A673 (cell line): Measurements from ENCODE around the gene PAK1IP1. TPM values are rescaled to one million over a fixed set of nuclear protein-coding genes. Genes with fewer than 3 reads are reported as not detected.
"Not testable (repeated sequence)": the region's sequence is repeated elsewhere in the genome, so short reads cannot be mapped to it uniquely, and the experiment has no call there.

Experiments used
- BruUV-seq: library from RNA; stranded (reverse); fragments of 400-500 nt; replicated peaks from 2 replicates; lab custom pipeline; 2021; lab: Mats Ljungman, UMichigan
- CTCF ChIA-PET: fragments of 300-600 bp; sonication (Branson Sonifier 250); formaldehyde crosslinking; loops from one replicate; lab custom pipeline; 2022; ENCODE audit warnings: antibody characterized with exemption; lab: Charles Lee
- POLR2A ChIA-PET: fragments of 300-600 bp; sonication (Branson Sonifier 250); formaldehyde crosslinking; loops from one replicate; lab custom pipeline; 2022; ENCODE audit warnings: antibody characterized with exemption; ENCODE audit not compliant: low non-redundant PET; lab: Charles Lee
- DNase-seq: peaks from one replicate; pipeline ENCODE4 v3.0.0-alpha.2; 2015; ENCODE audit warnings: low spot score
- H3K27ac ChIP-seq: fragments of 200-600 bp; sonication (generic); 2 replicates; pipeline ENCODE4 v1.5.1; 2016; ENCODE audit warnings: mixed run types, low read depth, mild to moderate bottlenecking, mixed read lengths, antibody characterized with exemption, low read length; ENCODE audit not compliant: poor library complexity, severe bottlenecking
- H3K27me3 ChIP-seq: fragments of 200-600 bp; sonication (generic); replicated peaks from 2 replicates; pipeline ENCODE4 v1.6.1; 2017; ENCODE audit warnings: mixed run types, low read depth, mild to moderate bottlenecking, mixed read lengths, antibody characterized with exemption, low read length; ENCODE audit not compliant: insufficient read depth, poor library complexity
- H3K36me3 ChIP-seq: fragments of 200-600 bp; sonication (generic); 2 replicates; pipeline ENCODE4 v1.6.1; 2016; ENCODE audit warnings: mixed run types, mild to moderate bottlenecking, mixed read lengths, antibody characterized with exemption, low read length; ENCODE audit not compliant: insufficient read depth, poor library complexity, severe bottlenecking
- H3K4me1 ChIP-seq: fragments of 200-600 bp; sonication (generic); 2 replicates; pipeline ENCODE4 v1.6.1; 2017; ENCODE audit warnings: mixed run types, mild to moderate bottlenecking, mixed read lengths, antibody characterized with exemption, low read length; ENCODE audit not compliant: insufficient read depth, poor library complexity, severe bottlenecking
- H3K4me3 ChIP-seq: fragments of 200-600 bp; sonication (generic); 2 replicates; pipeline ENCODE4 v1.5.1; 2016; ENCODE audit warnings: low read depth, mixed run types, mild to moderate bottlenecking, mixed read lengths, low read length; ENCODE audit not compliant: poor library complexity, severe bottlenecking
- H3K9me3 ChIP-seq: fragments of 200-600 bp; sonication (generic); 2 replicates; pipeline ENCODE4 v1.6.1; 2016; ENCODE audit warnings: mixed run types, low read depth, mild to moderate bottlenecking, mixed read lengths, antibody characterized with exemption, low read length; ENCODE audit not compliant: poor library complexity, severe bottlenecking
- EZH2 ChIP-seq: fragments of 200-600 bp; sonication (generic); IDR thresholded peaks from 2 replicates; pipeline ENCODE4 v1.6.1; 2017; ENCODE audit warnings: borderline replicate concordance, low read depth, mild to moderate bottlenecking, mixed read lengths, antibody characterized with exemption, low read length; ENCODE audit not compliant: poor library complexity, severe bottlenecking
- intact Hi-C: fragments of 100-400 bp; cut with micrococcal nuclease; formaldehyde crosslinking; loops from one replicate; pipeline ENCODE4 v1.10.0; 2022; ENCODE audit not compliant: unreplicated experiment
- total RNA-seq: library from RNA; stranded (reverse); gene quantifications from 2 replicates; pipeline ENCODE4 v1.2.3, GENCODE V29; 2021
- TF ChIP-seq, protein P1 (sequence below): fragments of 300-800, 200-600 bp; sonication (generic); conservative IDR thresholded peaks from 2 replicates; pipeline ENCODE4 v1.5.1; 2017; ENCODE audit warnings: low read depth, mild to moderate bottlenecking, antibody characterized with exemption, low read length, moderate library complexity, mixed read lengths

PAK1IP1 gene
- total RNA-seq, 1 experiment from 2014 or later: 41.6 TPM

DNA sequence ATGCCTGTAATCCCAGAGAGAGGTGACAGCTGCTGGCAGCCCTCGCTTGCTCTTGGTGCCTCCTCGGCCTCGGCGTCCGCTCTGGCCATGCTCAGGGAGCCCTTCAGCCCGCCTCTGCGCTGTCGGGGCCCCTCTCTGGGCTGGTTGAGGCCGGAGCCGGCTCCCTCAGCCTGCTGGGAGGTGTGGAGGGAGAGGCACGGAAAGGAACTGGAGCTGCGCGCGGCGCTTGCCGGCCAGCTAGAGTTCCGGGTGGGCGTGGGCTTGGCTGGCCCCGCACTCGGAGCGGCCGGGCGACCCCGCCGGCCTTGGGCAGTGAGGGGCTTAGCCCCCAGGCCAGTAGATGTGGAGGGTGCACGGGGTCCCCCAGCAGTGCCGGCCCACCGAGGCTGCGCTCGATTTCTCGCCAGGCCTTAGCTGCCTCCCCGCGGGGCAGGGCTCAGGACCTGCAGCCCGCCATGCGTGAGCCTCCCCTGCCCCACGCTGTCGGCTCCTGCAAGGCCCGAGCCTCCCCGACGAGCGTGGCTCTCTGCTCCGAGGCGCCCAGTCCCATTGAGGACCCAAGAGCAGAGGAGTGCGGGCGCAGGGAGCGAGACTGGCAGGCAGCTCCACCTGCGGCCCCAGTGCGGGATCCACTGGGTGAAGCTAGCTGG lies 34.9 kb upstream of the PAK1IP1 start:
- BruUV-seq: no TSS peak
- no peaks in the 10 kb centered on the region for H3K9me3 ChIP-seq
- intact Hi-C loops: no loop called here
- H3K27ac ChIP-seq: no peak overlapping the region
- DNase-seq: no peak
- H3K4me3 ChIP-seq: no peak overlapping the region
- H3K36me3 ChIP-seq: no peaks in the 10 kb centered on the region
- TF ChIP-seq EZH2: no peak
- TF ChIP-seq, protein P1, sequence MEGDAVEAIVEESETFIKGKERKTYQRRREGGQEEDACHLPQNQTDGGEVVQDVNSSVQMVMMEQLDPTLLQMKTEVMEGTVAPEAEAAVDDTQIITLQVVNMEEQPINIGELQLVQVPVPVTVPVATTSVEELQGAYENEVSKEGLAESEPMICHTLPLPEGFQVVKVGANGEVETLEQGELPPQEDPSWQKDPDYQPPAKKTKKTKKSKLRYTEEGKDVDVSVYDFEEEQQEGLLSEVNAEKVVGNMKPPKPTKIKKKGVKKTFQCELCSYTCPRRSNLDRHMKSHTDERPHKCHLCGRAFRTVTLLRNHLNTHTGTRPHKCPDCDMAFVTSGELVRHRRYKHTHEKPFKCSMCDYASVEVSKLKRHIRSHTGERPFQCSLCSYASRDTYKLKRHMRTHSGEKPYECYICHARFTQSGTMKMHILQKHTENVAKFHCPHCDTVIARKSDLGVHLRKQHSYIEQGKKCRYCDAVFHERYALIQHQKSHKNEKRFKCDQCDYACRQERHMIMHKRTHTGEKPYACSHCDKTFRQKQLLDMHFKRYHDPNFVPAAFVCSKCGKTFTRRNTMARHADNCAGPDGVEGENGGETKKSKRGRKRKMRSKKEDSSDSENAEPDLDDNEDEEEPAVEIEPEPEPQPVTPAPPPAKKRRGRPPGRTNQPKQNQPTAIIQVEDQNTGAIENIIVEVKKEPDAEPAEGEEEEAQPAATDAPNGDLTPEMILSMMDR: no peak
- peaks cover 14% of the 10 kb centered on the region for H3K27me3 ChIP-seq
- CTCF ChIA-PET: no interaction called here
- no peaks in the 10 kb centered on the region for H3K4me1 ChIP-seq
- POLR2A ChIA-PET: no interaction called here

DNA sequence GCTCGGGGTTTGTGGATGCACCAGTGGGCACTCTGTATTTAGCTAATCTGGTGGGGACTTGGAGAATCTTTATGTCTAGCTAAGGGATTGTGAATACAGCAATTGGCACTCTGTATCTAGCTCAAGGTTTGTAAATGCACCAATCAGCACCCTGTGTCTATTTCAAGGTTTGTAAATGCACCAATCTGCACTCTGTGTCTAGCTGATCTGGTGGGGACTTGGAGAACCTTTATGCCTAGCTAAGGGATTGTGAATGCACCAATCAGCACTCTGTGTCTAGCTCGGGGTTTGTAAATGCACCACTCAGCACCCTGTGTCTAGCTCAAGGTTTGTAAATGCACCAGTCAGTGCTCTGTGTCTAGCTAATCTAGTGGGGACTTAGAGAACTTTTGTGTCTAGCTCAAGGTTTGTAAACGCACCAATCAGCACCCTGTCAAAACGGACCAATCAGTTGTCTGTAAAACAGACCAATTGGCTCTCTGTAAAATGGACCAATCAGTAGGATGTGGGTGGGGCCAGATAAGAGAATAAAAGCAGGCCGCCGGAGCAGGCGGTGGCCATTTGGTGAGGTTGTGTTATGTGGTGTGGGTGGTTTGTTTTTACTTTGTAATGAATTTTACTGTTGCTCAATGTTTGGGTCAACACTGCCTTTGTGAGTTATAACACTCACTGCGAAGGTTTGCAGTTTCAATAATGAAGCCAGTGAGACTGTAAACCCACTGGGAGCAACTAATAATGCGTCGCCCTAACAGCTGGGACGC lies 34.2 kb upstream of the PAK1IP1 start:
- POLR2A ChIA-PET, BruUV-seq: not testable (repeated sequence)
- CTCF ChIA-PET: interaction anchor here (0.6 kb wide), 1 partner anchor 297 kb away, joined by 3 read pairs; no protein-coding TSS in a partner anchor

DNA sequence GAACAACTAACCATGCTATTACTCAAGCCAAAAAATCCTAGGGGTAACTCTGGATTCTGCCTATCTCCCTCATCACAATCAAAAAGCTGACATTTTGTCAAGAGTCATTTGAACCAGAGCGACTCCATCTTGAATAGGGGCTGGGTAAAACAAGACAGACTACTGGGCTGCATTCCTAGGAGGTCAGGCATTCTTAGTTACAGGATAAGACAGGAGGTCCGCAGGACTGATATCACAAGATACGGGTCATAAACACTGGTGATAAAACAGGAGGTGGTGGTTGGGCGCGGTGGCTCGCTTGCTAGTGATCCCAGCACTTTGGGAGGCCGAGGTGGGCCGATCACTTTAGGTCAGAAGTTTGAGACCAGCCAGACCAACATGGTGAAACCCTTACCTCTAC lies 32.6 kb upstream of the PAK1IP1 start:
- no peaks in the 10 kb centered on the region for H3K9me3 ChIP-seq

More for the DNA sequence above, 34.2 kb upstream of the PAK1IP1 start:
- H3K36me3 ChIP-seq, H3K27me3 ChIP-seq, H3K27ac ChIP-seq, DNase-seq, H3K9me3 ChIP-seq, intact Hi-C loops, H3K4me1 ChIP-seq, H3K4me3 ChIP-seq: not testable (repeated sequence)

More for the DNA sequence above, 32.6 kb upstream of the PAK1IP1 start:
- ChIA-PET POLR2A (no interaction called here), CTCF (no interaction called here)
- Histone ChIP-seq H3K4me1 (no peaks in the 10 kb centered on the region), H3K27me3 (peaks cover 9% of the 10 kb centered on the region), H3K27ac (no peak overlapping the region), H3K4me3 (no peak overlapping the region), H3K36me3 (no peaks in the 10 kb centered on the region)
- intact Hi-C loops: no loop called here
- TF ChIP-seq, protein P1: no peak
- TF ChIP-seq EZH2: no peak
- DNase-seq: no peak
- no TSS peak for BruUV-seq
